Measurements from ENCODE around the gene ENOSF1. TPM values are rescaled to one million over a fixed set of nuclear protein-coding genes. Genes with fewer than 3 reads are reported as not detected.

ENOSF1 gene
- total RNA-seq, 1 experiment from 2014 or later = 88.5 TPM

DNA sequence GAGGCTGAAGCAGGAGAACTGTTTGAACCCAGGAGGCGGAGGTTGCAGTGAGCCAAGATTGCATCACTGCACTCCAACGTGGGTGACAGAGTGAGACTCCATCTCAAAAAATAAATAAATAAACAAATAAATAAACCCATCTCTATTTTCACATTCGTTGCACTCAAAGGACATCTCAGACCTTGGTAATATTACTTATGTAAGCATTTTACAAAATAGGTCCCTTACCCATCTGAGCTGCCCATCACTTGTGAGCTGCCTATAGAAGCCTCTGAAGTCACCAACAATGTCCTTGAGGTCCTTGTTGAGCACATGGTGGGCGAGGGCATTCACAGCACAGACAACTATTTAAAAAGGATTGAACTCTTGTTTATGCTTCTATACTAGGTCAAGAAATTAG is 15.4 kb downstream of the ENOSF1 start:
- Mint-ChIP-seq H3K4me3 (ENCODE audit: low read depth, unreplicated experiment) (no peak overlapping the region), H3K36me3 (ENCODE audit: insufficient read depth, unreplicated experiment) (peaks cover 38% of the 10 kb centered on the region), H3K27me3 (ENCODE audit: unreplicated experiment) (no peaks in the 10 kb centered on the region), H3K27ac (ENCODE audit: unreplicated experiment) (no peak overlapping the region), H3K9me3 (ENCODE audit: low read depth, unreplicated experiment) (no peaks in the 10 kb centered on the region), H3K4me1 (ENCODE audit: low read depth, unreplicated experiment) (peaks cover 7% of the 10 kb centered on the region)
- no peak for DNase-seq
- TF ChIP-seq CTCF (IDR thresholded peaks at IDR 0.05; ENCODE audit: unreplicated experiment) = no peak
- intact Hi-C loops (cut with micrococcal nuclease; ENCODE audit: unreplicated experiment) = no loop called here
- no TSS peak for BruUV-seq (replicated peaks)
- CTCF ChIA-PET = interaction anchor here (0.9 kb wide), 1 partner anchor 18 kb away, joined by 3 read pairs; no protein-coding TSS in a partner anchor

DNA sequence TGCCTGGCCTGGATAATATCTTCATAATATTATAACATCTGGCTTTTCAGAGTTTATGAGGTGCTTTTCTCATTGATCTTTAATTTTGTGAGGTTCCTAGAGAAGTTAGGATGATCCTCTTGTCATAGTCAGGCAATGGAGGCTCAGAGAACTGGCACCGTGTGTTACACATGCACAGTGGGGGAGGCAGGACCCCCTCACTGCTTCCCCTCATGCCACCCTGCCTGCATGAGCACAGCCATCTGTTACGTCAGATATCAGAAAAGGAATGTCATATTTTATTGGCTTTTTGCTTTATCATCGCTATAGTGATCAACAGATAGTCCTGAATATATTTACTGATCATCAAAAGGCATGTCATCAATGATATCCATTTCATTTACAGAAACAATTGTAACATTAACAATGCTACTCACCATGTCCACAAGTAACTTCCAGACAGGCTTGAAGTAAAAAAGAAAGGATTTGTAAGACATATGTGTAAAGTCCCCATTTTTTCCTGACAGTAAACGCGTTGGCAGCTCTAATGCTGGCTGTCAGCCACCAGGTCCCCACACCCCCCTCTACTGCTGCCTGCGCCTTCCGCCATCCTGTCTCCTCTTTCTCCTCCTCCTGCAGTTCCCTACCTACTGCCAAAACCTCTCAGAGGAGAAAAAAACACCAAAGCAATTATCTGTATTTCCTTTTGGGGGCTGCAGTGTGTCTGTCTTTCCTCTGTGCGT is 18.8 kb downstream of the ENOSF1 start:
- intact Hi-C loops (cut with micrococcal nuclease; ENCODE audit: unreplicated experiment) = no loop called here
- BruUV-seq (replicated peaks) = TSS peak; percentile 14
- DNase-seq = no peak
- no peak for TF ChIP-seq CTCF (IDR thresholded peaks at IDR 0.05; ENCODE audit: unreplicated experiment)
- H3K9me3 Mint-ChIP-seq (ENCODE audit: low read depth, unreplicated experiment) = no peaks in the 10 kb centered on the region
- no peak overlapping the region for H3K4me3 Mint-ChIP-seq (ENCODE audit: low read depth, unreplicated experiment)
- CTCF ChIA-PET = no interaction called here
- H3K27ac Mint-ChIP-seq (ENCODE audit: unreplicated experiment) = no peak overlapping the region
- no peaks in the 10 kb centered on the region for H3K4me1 Mint-ChIP-seq (ENCODE audit: low read depth, unreplicated experiment)
- no peaks in the 10 kb centered on the region for H3K27me3 Mint-ChIP-seq (ENCODE audit: unreplicated experiment)
- peaks cover 49% of the 10 kb centered on the region for H3K36me3 Mint-ChIP-seq (ENCODE audit: insufficient read depth, unreplicated experiment)

- peaks cover 54% of the 10 kb centered on the region for H3K36me3 Mint-ChIP-seq (ENCODE audit: insufficient read depth, unreplicated experiment)
- H3K27ac Mint-ChIP-seq (ENCODE audit: unreplicated experiment) = no peak overlapping the region
- no peak for DNase-seq
- BruUV-seq (replicated peaks) = no TSS peak
- intact Hi-C loops (cut with micrococcal nuclease; ENCODE audit: unreplicated experiment) = no loop called here
- no peaks in the 10 kb centered on the region for H3K4me1 Mint-ChIP-seq (ENCODE audit: low read depth, unreplicated experiment)
- TF ChIP-seq CTCF (IDR thresholded peaks at IDR 0.05; ENCODE audit: unreplicated experiment) = no peak
- no peaks in the 10 kb centered on the region for H3K9me3 Mint-ChIP-seq (ENCODE audit: low read depth, unreplicated experiment)
- no peak overlapping the region for H3K4me3 Mint-ChIP-seq (ENCODE audit: low read depth, unreplicated experiment)
- no peaks in the 10 kb centered on the region for H3K27me3 Mint-ChIP-seq (ENCODE audit: unreplicated experiment)
- CTCF ChIA-PET = no interaction called here
Measured at GRCh38 chr18:692824-693223, 19.6 kb downstream of the ENOSF1 start.

DNA sequence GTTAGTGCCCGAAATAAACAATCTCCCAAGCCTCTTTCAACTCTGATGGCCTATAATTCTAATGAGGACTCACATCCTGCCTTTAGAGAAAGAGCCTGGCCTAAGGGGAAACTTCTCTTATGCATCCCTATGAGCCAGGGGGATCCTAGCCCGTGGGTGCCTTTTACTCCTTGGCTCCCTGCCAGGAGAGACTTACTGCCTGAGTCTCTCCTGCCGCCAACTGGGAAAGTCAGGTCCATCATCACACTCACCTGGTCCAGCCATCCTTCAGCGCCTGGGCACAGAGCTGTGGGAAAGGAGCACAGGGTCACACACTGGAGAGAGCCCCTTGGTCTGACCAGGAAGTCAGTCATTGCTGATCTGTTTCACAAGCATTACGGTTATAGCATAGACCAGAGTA is 24.1 kb downstream of the ENOSF1 start:
- BruUV-seq (replicated peaks) = no TSS peak
- no peak for TF ChIP-seq CTCF (IDR thresholded peaks at IDR 0.05; ENCODE audit: unreplicated experiment)
- no peaks in the 10 kb centered on the region for H3K9me3 Mint-ChIP-seq (ENCODE audit: low read depth, unreplicated experiment)

More for the DNA sequence above, 24.1 kb downstream of the ENOSF1 start:
- H3K4me1 Mint-ChIP-seq (ENCODE audit: low read depth, unreplicated experiment) = no peaks in the 10 kb centered on the region
- intact Hi-C loops (cut with micrococcal nuclease; ENCODE audit: unreplicated experiment) = no loop called here
- no peak overlapping the region for H3K27ac Mint-ChIP-seq (ENCODE audit: unreplicated experiment)
- H3K36me3 Mint-ChIP-seq (ENCODE audit: insufficient read depth, unreplicated experiment) = peaks cover 79% of the 10 kb centered on the region
- no peak for DNase-seq
- no peaks in the 10 kb centered on the region for H3K27me3 Mint-ChIP-seq (ENCODE audit: unreplicated experiment)
- no peak overlapping the region for H3K4me3 Mint-ChIP-seq (ENCODE audit: low read depth, unreplicated experiment)
- CTCF ChIA-PET = no interaction called here
